Measurements from ENCODE around the gene SLC25A17.
A peak's percentile ranks its signal among the peaks of the same experiment; 100 is the strongest.
"Not testable (repeated sequence)": the region's sequence is repeated elsewhere in the genome, so short reads cannot be mapped to it uniquely, and the experiment has no call there.

Gene SLC25A17

DNA sequence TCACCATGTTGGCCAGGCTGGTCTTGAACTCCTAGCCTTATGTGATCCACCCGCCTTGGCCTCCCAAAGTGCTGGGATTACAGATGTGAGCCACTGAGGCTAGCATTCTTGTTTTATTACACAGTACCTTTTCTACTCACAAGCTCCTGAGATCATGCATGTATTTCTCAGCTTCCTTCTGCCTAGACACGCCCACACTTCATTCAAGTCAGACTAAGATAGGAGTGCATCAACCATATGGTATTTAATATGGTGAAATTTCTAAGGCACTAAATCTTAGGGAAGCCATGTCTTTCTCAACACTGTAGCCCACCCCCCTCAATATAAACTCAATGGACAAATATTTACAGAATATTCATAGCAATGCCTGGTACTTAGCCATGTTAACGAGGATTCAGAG, 62.1 kb downstream of the SLC25A17 start:
- no peak for DNase-seq (ENCODE audit: low read depth)

GRCh38 chr22:40753114-40753513, 66.0 kb downstream of the SLC25A17 start:
- DNase-seq (ENCODE audit: low read depth), result no peak

- no peak for DNase-seq (ENCODE audit: low read depth)
These were observed 67.9 kb downstream of the SLC25A17 start for GRCh38 chr22:40751250-40751649.

- DNase-seq (ENCODE audit: low read depth), result no peak
These were observed 69.3 kb downstream of the SLC25A17 start for GRCh38 chr22:40749829-40750228.

DNA sequence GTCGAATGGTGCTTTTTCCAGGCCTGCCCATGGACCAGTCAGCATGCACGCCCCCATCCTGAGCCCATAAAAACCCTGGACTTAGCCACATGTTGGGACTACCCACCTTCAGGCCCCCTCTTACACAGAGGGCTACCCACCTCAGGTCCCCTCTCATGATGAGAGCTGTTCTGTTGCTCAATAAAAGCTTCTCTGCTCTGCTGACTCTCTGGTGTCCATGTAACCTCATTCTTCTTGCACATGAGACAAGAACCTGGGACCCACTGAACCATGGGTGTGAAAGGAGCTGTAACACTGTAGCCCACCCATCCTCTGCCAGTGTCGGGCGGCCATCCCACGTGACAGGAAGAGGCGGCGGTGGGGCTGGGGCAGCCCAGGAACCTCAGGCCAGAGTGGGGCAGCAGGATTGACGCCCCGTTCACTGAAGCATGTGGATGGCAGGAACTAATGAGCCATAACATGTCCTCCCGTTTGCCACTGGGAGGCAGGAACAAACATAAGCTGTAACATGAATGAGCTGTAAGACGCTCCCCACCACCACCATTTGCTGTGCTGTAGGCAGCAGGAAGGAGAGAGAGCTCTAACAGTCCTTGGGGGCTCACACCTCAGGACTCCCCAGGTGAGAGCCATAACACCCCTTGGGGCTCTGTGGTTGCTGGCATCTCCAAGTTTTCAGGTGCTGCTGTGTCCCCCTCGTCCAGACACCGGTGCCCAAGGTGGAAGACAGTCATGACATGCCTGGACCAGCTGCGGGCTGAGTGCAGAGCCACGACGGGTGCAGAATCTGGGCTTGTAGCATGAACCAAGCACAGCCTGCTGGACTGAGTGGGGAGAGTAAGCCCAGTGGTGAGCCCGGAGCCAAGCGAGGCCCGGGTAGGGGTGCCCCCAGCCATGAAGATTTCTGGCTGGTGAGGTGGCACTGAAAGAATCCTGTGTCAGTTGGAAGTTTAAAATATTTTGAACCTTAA, 70.5 kb downstream of the SLC25A17 start:
- DNase-seq (ENCODE audit: low read depth), result no peak

DNA sequence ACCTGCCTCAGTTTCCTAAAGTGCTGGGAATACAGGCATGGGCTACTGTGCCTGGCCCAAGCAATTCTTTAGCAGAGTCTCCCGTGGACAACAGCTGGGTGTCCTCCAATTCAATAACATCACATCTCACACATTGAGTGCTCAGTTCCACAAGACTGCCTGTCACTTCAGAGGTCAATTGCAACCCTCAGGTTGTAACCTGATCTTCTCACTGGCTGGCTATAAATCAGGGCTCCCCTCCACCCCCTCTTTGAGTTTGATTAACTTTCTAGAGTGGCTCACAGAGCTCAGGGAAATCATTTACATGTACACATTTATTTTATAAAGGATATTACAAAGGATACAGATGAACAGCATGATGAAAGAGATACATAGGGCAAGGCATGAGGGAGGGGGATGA, 71.8 kb downstream of the SLC25A17 start:
- no peak for DNase-seq (ENCODE audit: low read depth)

GRCh38 chr22:40746428-40747220, 72.5 kb downstream of the SLC25A17 start:
- DNase-seq (ENCODE audit: low read depth), result no peak

GRCh38 chr22:40743768-40744167, 75.4 kb downstream of the SLC25A17 start:
- DNase-seq (ENCODE audit: low read depth), result no peak

DNA sequence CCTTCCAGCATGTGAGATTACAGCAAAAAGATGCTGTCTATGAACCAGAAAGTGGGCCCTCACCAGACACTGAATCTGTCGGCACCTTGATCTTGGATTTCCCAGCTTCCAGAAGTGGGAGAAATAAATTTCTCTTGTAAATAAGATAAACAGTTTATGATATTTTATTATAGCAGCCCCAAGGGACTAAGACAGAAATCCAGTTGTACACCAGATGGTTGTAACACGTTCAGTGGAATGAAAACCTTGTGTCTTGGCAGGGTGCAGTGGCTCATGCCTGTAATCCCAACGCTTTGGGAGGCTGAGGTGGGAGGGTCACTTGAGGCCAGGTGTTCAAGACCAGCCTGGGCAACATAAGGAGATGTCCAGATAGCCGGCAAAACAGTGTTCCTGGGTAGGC, 78.0 kb downstream of the SLC25A17 start:
- DNase-seq (ENCODE audit: low read depth), result no peak

GRCh38 chr22:40739721-40740120, 79.4 kb downstream of the SLC25A17 start:
- DNase-seq (ENCODE audit: low read depth), result no peak

- no peak for DNase-seq (ENCODE audit: low read depth)
These were observed 85.2 kb downstream of the SLC25A17 start for GRCh38 chr22:40733919-40734318.

DNA sequence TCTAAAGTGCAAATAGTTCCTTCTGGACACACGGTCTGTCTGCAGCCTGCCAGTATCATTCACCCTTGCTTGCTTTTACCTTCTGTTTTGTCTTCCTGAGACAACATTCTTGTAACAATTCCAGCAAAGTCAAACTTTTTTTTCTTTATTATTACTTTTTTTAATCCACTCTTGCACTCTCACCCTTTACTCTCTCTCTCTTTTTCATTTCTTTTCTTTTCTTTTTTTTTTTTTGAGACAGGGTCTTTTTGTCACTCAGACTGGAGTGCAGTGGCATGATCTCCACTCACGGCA, 86.2 kb downstream of the SLC25A17 start:
- DNase-seq (ENCODE audit: low read depth), result no peak

DNA sequence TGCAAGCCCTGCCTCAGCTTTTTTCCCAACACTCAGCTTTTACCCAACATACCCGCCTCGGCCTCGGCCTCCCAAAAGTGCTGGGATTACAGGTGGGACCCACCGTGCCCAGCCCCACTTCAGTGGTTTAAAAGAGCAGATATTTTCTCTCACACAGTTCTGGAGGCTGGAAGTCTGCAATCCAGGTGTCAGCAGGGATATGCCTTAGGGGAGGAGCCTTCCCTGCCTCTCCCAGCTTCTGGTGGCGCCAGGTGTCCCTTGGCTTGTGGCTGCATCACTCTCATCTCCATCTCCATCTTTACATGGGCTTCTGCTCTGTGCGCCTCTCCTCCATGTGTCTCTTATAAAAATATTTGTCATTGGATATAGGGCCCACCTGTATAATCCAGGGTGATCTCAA, 89.9 kb downstream of the SLC25A17 start:
- DNase-seq (ENCODE audit: low read depth), result no peak

DNA sequence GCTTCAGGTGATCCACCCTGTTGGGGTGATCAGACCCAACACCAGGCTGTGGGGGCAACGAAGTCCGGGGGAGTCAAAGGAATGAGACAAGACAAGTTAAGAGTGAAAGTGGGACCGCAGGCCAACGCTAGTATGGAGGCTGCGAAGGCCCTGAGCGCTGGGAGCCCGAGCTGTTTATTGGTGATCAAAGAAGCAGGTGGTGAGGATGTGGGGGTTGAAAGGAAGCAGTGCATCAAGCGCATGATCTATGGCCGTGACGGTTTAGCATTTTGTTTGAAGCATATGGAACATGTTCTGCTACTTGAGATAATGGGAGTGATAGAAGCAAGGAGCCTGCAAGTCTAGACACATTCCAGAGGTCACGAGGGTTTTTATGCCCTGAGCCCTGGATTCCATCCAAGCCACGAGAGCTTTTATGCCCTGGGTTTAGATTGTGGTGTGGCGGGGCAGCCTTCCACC, 90.4 kb downstream of the SLC25A17 start:
- DNase-seq (ENCODE audit: low read depth), result peak; percentile 30

DNA sequence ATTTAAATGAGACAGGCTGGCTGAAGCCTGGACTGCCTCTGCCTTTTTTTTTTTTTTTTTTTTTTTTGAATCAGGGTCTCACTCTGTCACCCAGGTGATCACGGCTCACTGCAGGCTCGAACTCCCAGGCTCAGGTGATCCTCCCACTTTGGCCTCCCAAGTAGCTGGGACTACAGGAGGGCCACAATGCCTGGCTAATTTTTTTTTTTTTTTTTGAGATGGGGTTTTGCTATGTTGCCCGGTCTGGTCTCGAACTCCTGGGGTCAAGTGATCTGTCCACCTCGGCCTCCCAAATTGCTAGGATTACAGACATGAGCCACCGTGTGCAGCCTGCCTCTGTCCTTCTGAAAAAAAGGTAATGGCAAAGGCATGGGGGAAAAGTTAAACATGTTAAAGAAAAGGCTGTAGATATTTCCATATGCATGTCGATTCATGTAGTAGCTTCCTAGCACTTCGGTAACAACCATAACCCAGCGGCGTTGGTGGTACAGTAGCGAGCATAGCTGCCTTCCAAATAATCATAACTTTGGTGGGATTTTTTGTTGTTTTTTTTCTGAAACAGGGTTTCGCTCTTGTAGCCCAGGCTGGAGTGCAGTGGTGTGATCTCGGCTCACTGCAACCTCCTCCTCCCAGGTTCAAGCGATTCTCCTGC, 91.1 kb downstream of the SLC25A17 start:
- no peak for DNase-seq (ENCODE audit: low read depth)

DNA sequence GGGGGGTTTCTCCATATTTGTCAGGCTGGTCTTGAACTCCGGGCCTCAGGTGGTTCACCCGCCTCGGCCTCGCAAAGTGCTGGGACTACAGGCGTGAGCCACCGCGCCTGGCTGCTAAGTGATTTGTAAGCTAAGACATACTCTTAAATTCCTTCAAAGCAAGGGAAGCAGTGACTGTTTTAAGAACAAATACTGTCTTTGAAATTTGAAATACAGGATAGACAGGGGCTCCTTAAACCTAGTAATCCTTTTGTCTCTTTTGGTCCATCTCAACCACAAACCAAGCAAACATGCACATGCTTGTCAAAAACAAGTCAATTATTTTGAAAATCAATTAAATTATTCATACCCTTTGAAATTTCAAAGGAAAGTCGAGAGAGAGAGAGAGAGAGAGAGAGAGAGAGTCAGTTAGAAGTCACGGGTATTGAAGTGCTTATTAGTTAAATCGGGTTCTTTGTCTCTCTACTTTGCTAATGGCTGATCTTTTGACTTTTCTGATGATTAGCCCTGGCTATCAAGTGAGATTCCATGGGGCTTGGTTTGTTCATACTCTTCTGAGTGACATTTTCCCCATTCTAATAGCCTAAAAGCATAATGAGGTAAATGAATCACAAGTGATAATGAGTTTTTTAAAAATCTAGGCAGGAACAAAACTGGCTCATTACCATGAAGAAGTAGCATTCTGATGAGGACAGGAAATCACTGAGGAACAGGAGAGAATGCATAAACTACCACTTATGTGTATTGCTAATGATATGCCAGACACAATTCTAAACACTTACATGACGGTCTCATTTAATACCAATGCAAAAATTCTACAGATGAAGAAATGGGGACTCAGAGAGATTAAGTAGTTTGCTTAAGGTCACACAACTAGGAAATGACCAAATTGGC, 91.8 kb downstream of the SLC25A17 start:
- no peak for DNase-seq (ENCODE audit: low read depth)

DNA sequence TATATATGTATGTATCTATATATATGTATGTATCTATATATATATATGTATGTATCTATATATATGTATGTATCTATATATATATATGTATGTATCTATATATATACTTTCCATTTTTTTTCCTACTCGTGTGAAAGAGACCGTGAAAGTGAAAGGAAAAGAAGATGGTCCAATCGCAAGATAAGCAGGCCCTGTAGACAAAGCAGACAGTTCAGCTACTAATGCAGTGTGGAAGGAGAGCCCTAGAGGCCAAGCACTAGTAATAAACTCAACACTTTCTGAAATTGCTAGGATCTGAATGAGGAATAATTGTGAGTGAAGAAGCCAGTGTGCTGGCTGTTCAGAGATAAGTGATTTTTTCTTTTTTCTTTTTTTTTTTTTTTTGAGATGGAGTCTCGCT, 92.6 kb downstream of the SLC25A17 start:
- no peak for DNase-seq (ENCODE audit: low read depth)

DNA sequence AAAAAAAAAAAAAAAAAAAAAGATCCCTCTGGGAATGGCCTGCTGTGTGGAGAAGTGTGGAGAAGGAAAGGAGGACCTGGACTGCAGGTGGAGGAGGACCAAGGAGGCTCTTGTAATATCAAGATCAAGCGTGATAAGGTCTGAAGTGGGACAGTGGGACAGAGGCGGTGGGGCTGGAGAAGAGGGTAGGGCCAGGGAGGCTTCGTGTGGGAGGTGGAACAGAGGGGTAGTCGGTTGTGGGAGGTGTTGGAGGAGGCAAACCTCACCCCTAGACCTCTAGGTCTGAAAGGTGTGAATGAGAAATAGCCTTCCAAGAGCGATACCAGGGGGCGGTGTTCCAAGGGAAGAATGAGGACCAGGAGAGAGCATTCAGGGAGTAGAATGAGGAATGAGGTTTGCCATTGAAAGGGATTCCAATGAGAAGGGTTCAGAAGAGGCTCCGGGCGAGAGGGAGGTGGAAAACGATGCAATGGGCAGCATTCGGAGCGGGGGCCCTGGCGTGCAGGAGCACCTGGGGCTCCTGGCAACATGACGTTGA, 95.7 kb downstream of the SLC25A17 start:
- DNase-seq (ENCODE audit: low read depth), result no peak

DNA sequence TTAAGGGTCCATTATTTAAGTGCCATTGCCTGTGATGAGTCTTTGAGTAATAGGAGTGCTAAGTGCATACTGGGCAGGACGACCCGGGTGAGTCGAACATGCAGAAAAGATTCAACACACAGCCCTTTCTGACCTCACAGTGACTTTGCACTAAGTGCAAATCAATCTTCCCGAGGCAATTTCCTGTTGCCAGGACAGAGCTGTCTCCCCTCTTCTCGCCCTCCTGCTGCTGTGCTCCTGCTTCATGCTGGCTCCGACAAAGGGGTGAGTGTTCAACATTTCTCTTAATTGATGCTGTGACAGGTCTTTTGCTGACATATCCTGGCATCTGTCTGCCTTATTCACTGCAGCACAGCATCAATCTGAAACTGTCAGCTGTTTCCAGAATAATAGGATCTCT, 97.9 kb downstream of the SLC25A17 start:
- no peak for DNase-seq (ENCODE audit: low read depth)

GRCh38 chr22:40720538-40721256, 98.4 kb downstream of the SLC25A17 start:
- DNase-seq (ENCODE audit: low read depth), result no peak

DNA sequence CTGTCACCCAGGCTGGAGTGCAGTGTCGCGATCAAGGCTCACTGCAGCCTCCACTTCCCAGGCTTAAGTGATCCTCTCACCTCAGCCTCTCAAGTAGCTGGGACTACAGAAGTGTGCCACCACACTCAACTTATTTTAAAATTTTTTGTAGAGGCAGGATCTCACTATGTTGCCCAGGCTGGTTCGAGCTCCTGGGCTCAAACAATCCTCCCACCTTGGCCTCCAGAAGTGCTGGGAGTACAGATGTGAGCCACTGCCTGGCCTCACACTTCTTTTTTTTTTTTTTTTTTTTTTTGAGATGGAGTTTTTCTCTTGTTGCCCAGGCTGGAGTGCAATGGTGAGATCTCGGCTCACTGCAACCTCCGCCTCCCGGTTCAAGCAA, 99.0 kb downstream of the SLC25A17 start:
- DNase-seq (ENCODE audit: low read depth), result not testable (repeated sequence)
